GM21528 (cell line): ENCODE data around the gene ADAMTSL1.

Experiments used
- ATAC-seq: cut with Tn5 transposase; IDR thresholded peaks from one replicate; pipeline ENCODE4 v1.9.1; 2021; ENCODE audit warnings: mild to moderate bottlenecking, moderate library complexity; ENCODE audit not compliant: unreplicated experiment, low FRiP score

Gene ADAMTSL1

GRCh38 chr9:18791074-18791473 lies 317.1 kb downstream of the ADAMTSL1 start:
- ATAC-seq, result no peak

- no peak for ATAC-seq
These were observed 319.2 kb downstream of the ADAMTSL1 start for GRCh38 chr9:18793122-18793521.

GRCh38 chr9:18795947-18796671 lies 322.2 kb downstream of the ADAMTSL1 start:
- ATAC-seq, result no peak

- no peak for ATAC-seq
These were observed 322.8 kb downstream of the ADAMTSL1 start for GRCh38 chr9:18796696-18797270.

- ATAC-seq, result no peak
These were observed 324.2 kb downstream of the ADAMTSL1 start for GRCh38 chr9:18798106-18798505.

- no peak for ATAC-seq
These were observed 324.7 kb downstream of the ADAMTSL1 start for GRCh38 chr9:18798508-18799290.

GRCh38 chr9:18799428-18799827 lies 325.5 kb downstream of the ADAMTSL1 start:
- no peak for ATAC-seq

- ATAC-seq, result no peak
These were observed 326.6 kb downstream of the ADAMTSL1 start for GRCh38 chr9:18800579-18800978.

- no peak for ATAC-seq
These were observed 331.4 kb downstream of the ADAMTSL1 start for GRCh38 chr9:18805386-18805785.

- ATAC-seq, result no peak
These were observed 332.5 kb downstream of the ADAMTSL1 start for GRCh38 chr9:18806232-18807080.

- no peak for ATAC-seq
These were observed 336.6 kb downstream of the ADAMTSL1 start for GRCh38 chr9:18810581-18810980.

GRCh38 chr9:18811171-18811570 lies 337.2 kb downstream of the ADAMTSL1 start:
- ATAC-seq, result no peak

- ATAC-seq, result no peak
These were observed 345.5 kb downstream of the ADAMTSL1 start for GRCh38 chr9:18819418-18819817.

GRCh38 chr9:18820566-18821095 lies 346.7 kb downstream of the ADAMTSL1 start:
- ATAC-seq, result no peak

- no peak for ATAC-seq
These were observed 347.8 kb downstream of the ADAMTSL1 start for GRCh38 chr9:18821788-18822187.

GRCh38 chr9:18822850-18823249 lies 348.9 kb downstream of the ADAMTSL1 start:
- no peak for ATAC-seq

- ATAC-seq, result no peak
These were observed 350.2 kb downstream of the ADAMTSL1 start for GRCh38 chr9:18824095-18824666.

- no peak for ATAC-seq
These were observed 351.8 kb downstream of the ADAMTSL1 start for GRCh38 chr9:18825656-18826170.

GRCh38 chr9:18826248-18826647 lies 352.3 kb downstream of the ADAMTSL1 start:
- ATAC-seq, result no peak

GRCh38 chr9:18829066-18829465 lies 355.1 kb downstream of the ADAMTSL1 start:
- no peak for ATAC-seq
